ENCODE data around the gene ARFGEF3. TPM values are rescaled to one million over a fixed set of nuclear protein-coding genes. Genes with fewer than 3 reads are reported as not detected.

Gene ARFGEF3
- total and polyA plus RNA-seq, 2 experiments from 2014 or later, result 5.8 to 24.6 TPM

GRCh38 chr6:138387577-138388368 lies 226.0 kb downstream of the ARFGEF3 start:
- no peaks in the 10 kb centered on the region for H3F3A ChIP-seq (replicated peaks; ENCODE audit: low read depth)
- no peaks in the 10 kb centered on the region for H3K36me3 ChIP-seq (ENCODE audit: insufficient read depth)
- H3K4me2 ChIP-seq, result peak overlapping the region; percentile 36; the same call in 1 of the 2 replicates
- no peak for TF ChIP-seq ETS1 (IDR thresholded peaks at IDR 0.05)
- TF ChIP-seq ZNF114 (CRISPR knock-in tag; IDR thresholded peaks at IDR 0.05), result no peak
- no peak for TF ChIP-seq POLR2AphosphoS5 (IDR thresholded peaks at IDR 0.05; ENCODE audit: low read depth)
- no peak for TF ChIP-seq EZH2phosphoT487 (IDR thresholded peaks at IDR 0.05; ENCODE audit: unreplicated experiment)
- no peak for TF ChIP-seq STAT1 (IDR thresholded peaks at IDR 0.05; ENCODE audit: unreplicated experiment)
- TF ChIP-seq ZNF331 (CRISPR knock-in tag; IDR thresholded peaks at IDR 0.05; ENCODE audit: low read depth), result no peak
- TF ChIP-seq ZNF462 (CRISPR knock-in tag; IDR thresholded peaks at IDR 0.05), result no peak
- TF ChIP-seq NANOG (IDR thresholded peaks at IDR 0.05; ENCODE audit: borderline replicate concordance), result no peak
- TF ChIP-seq REST (IDR thresholded peaks at IDR 0.05; ENCODE audit: unreplicated experiment), result no peak
- no peak for TF ChIP-seq JUNB (IDR thresholded peaks at IDR 0.05; ENCODE audit: unreplicated experiment)
- TF ChIP-seq EZH2 (IDR thresholded peaks at IDR 0.05; ENCODE audit: low read depth, unreplicated experiment), result no peak
- TF ChIP-seq CREB1 (CRISPR knock-in tag; IDR thresholded peaks at IDR 0.05; ENCODE audit: low read depth), result no peak
- TF ChIP-seq CTCF (conservative IDR thresholded peaks at IDR 0.05; ENCODE audit: low read depth in 2 of 2), result no peak
- no peak overlapping the region for H3K4me3 ChIP-seq
- no peak overlapping the region for H3K27ac ChIP-seq (ENCODE audit: low read depth)
- no peak for DNase-seq (ENCODE audit: low spot score)
- Mint-ChIP-seq H3K4me3 (no peak overlapping the region), H3K27me3 (ENCODE audit: insufficient read depth, low read depth, poor library complexity) (peaks cover 3% of the 10 kb centered on the region), H3K36me3 (ENCODE audit: low read depth) (no peaks in the 10 kb centered on the region), H3K9me3 (no peaks in the 10 kb centered on the region), H3K4me1 (peaks cover 24% of the 10 kb centered on the region), H3K27ac (no peak overlapping the region)
- H2AFZ ChIP-seq, result peak overlapping the region; percentile 70; the same call in 1 of the 2 replicates
- H3K27me3 ChIP-seq (ENCODE audit: insufficient read depth), result no peaks in the 10 kb centered on the region
- H3K4me1 ChIP-seq (ENCODE audit: insufficient read depth), result peaks cover 13% of the 10 kb centered on the region
- no peaks in the 10 kb centered on the region for H3K79me2 ChIP-seq (replicated peaks; ENCODE audit: insufficient read depth)
- H3K9me2 ChIP-seq (ENCODE audit: insufficient read depth), result no peaks in the 10 kb centered on the region
- ATAC-seq, result no peak
- H4K20me1 ChIP-seq (replicated peaks; ENCODE audit: insufficient read depth), result no peaks in the 10 kb centered on the region
